HG02623 (cell line): Measurements from ENCODE around the gene ZRANB3.
"Not testable (repeated sequence)": the region's sequence is repeated elsewhere in the genome, so short reads cannot be mapped to it uniquely, and the experiment has no call there.

Experiments
- ATAC-seq: cut with Tn5 transposase; IDR thresholded peaks from one replicate; pipeline ENCODE4 v1.9.1; 2021; ENCODE audit warnings: moderate library complexity; ENCODE audit not compliant: unreplicated experiment

Gene ZRANB3

DNA sequence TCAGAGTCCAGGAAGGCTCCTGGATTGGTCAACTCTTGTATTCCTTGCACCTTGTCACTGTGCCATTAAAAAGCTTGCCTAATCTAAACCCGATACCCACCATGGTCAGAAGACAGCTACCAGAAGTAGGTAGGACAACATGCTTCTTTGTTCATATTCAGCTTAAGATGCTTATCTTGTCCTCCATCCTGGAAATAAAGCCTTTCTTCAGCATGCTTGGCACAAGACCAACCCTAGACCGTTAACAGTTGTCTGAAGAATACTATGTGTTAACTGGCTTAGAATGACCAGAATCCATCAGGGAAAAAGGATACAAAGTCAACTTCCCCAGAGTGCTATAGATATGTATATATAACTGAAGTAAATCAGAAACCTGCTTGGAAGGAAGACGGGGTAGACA, 193.9 kb downstream of the ZRANB3 start:
- ATAC-seq, result no peak

DNA sequence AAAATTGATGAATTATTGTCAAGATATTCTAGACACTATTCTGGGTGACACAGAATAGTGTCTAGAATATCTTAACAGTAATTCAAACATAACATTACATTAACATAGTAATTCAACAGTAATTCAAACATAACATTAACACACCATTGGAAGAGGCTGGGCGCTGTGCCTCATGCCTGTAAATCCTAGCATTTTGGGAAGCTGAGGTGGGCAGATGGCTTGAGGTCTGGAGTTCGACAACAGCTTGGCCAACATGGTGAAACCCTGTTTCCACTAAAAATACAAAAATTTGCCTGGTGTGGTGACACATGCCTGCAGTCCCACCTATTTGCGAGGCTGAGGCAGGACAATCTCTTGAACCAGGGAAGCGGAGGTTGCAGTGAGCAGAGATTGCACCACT, 195.8 kb downstream of the ZRANB3 start:
- ATAC-seq, result no peak

DNA sequence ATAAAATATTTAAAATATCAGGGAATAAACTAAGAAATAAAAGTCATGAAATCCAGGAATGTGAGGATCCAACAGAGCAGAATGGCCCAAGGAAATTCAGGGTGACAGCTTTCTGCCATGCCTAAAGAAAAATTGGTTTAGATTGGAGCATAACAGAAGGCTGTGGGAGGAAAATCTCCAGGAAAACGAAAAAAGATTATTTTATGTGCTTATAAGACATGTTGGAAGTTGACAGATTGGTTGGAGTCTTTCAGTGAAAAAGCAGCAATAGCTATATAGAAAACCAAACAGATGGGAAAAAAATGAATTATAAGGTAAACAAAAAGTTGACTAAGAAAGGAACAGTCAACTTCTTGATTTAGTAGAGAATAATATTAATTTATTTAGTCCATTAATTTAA, 203.9 kb downstream of the ZRANB3 start:
- ATAC-seq, result no peak

DNA sequence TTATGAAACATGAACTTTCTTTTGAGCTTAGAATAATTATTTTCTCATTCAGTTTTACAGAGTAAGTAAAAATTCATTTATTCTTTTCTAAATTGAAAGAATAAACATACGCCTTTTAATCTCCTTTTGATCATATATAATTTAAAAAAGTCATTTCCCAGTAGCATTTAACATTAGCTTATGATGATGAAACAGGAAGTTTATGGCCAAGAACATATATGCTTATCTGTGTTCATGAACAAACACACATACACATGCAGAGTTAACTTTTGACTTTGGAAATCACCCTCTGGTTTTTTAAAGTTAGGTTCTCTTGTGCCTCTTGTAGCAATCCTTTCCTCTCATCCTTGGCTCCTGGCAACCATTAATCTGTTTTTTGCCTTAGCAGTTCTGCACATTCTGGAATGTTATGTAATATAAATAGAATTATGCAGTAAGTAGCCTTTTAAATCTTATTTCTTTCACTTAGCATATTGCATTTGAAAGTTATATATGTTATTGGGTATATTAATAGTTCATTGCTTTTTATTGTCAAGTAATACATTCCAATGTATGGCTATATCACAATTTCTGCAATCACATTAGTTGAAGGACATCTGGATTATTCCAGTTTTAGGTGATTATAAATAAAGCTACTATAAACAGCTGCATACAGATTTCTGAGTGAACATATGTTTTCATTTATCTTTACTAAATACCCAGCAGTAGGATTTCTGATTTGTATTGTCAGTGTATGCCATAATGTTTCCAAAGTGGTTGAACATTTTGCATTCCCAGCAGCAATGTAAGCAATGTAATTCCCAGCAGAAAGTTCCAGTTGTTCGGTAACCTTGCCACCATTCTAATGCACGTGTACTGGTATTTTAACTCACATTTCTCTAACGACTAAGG, 210.3 kb downstream of the ZRANB3 start:
- ATAC-seq, result no peak

DNA sequence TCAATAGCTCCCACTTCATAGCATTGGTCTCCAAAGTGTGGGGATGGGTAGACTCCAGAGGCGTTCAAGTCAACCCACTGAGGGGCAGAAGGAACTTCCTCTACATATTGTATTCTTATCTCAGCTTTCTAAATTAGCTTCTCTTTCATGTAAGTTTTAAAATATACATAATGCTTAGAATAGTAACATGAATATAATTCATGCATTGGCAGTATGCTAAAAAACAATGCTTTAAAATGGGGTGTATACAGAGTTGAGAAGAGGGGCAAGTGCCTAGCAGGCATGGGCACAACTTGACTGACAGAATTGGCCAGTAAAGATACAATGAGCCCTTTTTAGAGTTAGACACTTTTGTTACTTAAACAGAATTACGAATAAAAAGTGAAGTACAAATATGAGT, 212.2 kb downstream of the ZRANB3 start:
- ATAC-seq, result no peak

DNA sequence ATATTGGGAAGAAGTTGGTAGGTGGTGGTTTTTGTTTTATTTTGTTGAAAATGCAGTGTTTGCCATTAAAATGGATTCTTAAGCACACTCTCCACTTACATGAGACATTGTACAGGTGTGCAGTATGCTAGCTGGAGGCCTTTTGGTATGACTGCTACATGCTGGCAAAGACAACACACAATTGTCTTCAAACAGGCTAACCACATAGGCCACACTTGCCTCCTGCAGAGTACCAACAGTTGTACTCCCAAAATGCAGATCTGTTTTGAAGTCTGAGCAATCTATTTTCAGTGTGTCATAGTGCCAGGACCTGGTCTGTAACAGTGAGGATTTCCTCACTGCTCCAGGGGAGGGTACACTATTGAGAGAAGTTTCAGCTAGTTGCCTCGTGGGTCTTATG, 213.6 kb downstream of the ZRANB3 start:
- no peak for ATAC-seq

DNA sequence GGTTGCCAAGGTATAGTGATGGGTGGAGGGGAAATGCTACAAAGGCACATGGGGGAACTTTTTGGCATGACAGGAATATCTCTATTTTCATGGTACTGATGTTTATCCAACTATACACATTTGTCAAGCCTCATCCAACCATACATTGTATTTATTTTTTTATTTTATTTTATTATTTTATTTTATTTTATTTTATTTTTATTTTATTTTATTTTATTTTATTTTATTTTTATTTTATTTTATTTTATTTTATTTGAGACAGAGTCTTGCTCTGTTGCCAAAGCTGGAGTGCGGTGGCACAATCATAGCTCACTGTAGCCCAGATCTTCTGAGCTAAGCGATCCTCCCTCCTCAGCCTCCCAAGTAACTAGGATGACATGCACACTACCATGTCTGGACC, 219.1 kb downstream of the ZRANB3 start:
- no peak for ATAC-seq

DNA sequence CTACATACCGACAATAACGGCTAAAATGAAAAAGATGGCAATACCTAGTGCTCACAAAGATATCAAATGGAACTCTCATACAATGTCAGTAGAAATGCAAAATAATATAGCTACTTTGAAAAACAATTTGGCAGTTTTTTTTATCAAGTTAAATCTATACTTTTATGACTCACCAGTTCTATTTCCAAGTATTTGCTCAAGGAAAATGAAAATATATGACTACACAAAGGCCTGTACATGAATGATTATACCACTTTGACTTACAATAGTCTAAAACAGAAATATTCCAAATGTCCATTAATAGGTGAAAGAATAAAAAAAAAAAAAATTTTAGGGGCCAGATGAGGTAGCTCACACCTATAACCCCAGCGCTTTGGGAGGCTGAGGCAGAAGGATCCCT, 219.8 kb downstream of the ZRANB3 start:
- ATAC-seq, result no peak

DNA sequence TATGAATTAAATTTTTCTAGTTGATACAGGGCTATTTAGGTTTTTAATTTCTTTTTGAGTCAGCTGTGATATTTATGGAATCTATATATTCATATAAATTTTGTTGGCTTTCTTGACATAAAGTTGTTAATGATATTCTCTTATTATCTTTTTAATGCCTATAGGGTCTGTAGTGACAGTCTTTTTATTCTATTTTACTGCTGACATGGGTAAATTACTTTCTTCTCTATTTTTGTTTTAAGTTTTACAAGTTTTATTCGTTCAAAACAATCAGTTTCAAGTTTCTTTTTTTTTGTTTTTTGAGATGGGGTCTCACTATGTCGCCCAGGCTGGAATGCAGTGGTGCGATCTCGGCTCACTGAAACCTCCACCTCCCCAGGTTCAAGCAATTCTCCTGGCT, 226.3 kb downstream of the ZRANB3 start:
- no peak for ATAC-seq

DNA sequence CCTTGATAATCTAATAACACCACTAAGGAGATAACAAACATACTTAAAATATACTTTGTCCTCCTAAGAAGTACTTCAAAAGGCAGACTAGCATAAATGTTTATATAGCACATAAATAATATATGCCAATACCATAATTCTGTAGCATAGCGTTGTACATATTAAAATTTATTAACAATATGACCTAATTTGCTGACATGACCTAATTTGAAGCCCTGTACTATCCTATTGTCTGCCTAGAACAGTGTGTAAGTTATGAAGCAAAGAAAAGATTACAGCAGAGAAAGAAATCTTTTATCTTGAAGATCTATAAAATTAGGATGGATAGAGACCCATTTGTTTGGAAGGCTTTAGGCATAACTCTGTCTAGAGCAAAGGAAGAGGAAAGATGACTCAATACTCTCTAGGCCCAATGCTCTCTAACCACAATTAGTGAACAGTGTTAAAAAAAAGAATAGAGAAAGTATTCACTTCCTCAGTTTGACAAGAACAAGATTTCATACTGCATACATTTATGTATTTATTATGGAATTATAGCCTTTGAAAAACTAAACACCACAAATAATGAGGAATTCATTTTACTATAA, 231.3 kb downstream of the ZRANB3 start:
- peak; percentile 77 for ATAC-seq

DNA sequence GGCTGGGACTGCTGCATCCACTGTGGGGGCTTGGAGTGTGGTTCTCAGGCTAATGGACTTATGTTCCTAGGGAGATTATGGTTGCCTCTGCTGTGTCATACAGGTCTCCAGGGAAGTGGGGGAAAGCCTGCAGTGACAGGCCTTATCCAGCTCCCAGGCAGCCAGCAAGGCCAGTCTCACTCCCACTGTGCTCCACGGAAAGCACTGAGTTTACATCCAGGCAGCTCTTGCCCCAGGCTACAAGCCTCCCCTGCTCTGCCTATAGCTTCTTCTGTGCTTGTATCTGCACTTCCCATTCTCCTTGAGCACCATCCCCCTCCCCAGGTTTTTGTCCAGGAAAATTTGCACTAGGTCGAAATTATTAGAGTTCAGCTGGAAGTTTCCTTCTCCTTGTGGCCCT, 231.9 kb downstream of the ZRANB3 start:
- ATAC-seq, result no peak

DNA sequence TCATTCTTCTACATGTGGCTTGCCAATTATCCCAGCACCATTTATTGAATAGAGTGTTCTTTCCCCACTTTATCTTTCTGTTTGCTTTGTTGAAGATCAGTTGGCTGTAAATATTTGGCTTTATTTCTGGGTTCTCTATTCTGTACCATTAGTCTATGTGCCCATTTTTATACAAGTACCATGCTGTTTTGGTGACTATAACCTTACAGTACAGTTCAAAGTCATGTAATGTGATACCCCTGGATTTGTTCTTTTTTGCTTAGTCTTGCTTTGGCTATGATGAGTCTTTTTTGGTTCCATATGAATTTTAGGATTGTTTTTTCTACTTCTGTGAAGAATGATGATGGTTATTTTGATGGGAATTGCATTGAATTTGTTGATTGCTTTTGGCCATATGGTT, 243.9 kb downstream of the ZRANB3 start:
- ATAC-seq, result not testable (repeated sequence)

DNA sequence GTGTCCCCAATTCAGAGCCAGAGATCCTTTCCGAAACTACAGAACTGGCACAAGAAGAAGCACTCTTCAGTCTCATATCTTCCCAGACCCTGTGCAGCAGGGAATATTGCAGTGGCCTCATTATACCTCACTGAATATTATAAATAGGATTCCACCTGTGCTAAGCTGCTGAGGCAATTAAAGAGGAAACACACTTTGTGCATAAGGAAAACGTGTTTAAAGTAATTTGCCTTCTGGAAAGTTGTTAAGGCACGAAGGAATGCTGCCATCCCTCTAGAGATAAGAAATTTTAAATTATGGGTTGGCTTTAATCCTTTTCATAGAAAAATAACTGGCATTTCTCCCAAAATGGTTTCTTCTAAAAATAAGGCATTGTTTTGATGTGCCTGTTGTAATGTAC, 245.6 kb downstream of the ZRANB3 start:
- no peak for ATAC-seq

DNA sequence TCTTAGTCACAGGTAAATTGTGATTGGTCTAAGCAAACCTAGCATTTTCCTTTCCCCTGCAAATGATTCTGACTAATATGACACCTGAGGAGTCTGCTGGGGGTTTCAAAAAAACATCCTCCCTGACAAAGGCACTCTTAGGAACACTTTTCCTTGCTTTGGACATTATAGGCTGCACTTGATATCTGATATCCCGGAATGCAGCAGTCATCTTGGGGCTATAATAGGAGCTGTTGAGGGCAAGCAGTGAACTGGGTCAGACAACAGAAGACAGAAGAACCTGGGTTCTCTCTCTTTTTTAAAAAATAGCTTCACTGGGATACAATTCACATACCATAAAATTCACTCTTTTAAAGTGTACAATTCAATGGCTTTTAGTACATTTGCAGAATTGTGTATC, 249.6 kb downstream of the ZRANB3 start:
- ATAC-seq, result no peak

DNA sequence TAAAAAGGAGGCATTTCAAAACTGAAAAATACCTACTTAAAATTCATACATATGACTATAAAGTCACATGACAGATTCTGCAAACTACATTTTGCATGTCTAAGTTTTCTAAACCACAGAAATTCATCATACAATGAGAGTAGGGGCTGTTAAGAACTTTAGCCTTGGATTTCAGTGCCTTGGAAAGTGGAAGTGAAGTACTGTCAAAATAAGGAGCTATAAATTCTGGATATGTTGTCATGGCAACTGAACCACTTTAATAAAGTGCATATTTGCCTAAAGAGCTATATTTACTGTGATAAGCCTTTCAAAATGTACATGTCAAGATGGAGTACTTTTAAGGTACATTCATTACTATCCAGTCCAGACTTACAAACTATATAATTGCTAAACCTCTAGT, 251.8 kb downstream of the ZRANB3 start:
- no peak for ATAC-seq

DNA sequence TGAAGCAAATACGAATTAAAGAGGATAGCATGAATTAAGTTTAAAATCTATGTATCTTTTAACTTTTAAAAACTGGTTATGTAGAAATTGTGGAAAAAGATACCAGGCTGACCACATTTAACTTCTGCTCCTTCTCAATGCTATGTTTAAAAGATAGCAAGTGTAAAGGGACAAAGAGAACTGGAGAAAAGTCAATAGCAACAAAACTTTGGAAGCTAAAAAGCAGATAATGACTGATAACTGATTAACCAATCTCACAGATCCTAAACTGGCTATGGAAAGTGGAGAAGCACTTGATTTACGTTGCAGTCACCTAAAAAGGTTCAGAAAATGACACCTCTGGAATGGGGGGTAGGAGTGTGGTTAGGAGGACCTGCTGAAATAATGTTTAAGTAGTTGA, 254.5 kb downstream of the ZRANB3 start:
- ATAC-seq, result no peak

DNA sequence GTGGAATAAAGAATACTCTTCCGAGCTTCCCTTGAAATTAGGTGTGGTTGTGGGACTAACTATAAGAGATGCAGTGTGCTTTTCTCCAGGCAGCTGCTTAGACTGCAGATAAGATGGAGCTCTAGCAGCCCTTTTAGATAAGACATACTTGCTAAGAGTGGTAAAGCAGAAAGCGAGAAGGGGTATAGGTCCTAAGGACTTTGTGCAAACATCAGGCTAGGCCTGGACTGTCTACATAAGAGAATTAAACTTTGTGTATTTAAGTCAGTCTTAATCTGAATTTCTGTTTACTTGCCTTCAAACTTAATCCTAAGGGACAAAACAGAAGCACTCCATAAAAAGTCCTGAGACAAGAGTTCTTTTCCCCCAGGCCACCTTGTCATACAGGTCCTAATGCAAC, 260.0 kb downstream of the ZRANB3 start:
- no peak for ATAC-seq

DNA sequence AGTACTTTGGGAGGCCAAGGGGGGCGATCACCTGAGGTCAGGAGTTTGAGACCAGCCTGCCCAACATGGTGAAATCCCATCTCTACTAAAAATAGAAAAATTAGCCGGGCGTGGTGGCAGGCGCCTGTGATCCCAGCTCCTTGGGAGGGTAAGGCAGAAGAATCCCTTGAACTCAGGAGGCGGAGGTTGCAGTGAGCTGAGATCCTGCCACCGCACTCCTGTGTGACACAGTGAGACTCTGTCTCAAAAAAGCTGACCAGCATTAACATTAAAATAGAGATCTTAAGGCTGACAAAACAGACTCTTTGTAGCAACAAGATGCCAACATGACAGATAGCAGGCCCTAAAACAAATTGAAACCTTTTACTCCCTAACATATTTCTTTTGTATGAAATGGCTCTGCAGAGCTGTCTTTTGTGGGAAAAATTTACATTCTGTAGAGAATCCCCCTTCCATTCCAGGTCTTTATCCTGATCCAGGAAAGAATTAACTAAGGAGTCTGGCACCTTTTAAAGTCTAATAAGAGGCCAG, 265.0 kb downstream of the ZRANB3 start:
- no peak for ATAC-seq

DNA sequence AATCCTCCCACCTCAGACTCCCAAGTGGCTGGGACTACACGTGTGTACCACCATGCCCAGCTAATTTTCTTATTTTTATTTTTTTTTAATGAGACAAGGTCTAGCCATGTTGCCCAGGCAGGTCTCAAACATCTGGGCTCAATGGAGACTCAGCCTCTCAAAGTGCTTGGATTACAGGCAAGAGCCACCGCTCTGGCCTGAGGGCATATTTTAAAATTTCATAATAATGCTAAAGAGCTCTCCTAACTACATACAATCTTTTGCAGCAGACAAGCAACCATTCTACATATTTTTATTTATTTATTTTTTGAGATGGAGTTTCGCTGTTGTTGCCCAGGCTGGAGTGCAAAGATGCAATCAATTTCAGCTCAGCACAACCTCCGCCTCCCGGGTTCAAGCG, 271.9 kb downstream of the ZRANB3 start:
- no peak for ATAC-seq

DNA sequence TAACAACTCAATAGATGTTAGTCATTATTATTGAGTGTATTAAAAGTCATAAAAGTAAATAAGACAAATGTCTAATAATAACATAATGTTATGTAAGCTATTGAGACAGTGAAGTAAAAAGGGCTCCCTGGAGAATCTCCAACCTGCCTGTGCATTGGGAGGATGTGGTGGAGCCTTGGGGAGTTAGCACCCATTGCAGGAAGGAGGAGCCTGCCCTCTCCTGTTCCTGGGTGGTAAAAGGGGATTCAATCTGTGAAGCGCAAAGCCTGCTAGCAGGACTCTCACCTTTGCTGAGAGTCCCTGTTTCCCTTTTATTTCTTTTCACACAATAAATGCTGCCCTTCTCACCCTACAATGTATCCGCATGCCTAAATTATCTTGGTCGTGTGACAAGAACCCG, 272.8 kb downstream of the ZRANB3 start:
- ATAC-seq, result no peak

DNA sequence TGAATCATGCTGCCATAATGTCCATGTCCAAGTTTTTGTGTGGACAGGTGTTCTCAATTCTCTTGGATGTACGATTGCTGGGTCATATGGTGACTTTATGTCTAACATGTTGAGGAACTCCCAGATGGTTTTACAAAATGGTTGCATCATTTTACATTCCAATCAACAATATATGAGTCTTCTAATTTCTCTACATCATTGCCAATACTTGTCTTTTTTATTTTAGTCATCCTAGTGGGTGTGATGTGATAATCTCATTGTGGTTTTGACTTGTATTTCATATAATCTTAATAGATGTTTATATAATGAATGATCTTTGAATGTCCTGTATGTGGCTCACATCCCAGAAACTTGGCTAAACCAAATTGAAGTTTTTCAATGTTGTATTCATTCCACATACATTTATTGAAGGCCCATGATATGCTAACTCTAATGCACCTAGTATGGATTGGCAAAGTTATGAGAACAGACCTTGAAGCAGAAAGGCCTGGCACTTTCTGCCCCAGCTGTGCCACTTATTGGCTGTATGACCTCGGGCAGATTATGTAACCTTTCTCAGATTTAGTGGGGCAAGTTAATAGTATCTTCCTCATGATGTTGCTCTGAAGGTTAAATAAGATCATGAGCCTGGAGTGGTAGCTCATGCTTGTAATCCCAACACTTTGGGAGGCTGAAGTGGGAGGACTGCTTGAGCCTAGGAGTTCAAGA, 273.5 kb downstream of the ZRANB3 start:
- no peak for ATAC-seq
